Activated gamma-delta T cell treated with anti-CD3 and anti-CD28 coated beads, Interleukin-2, amount 50 U/mL, for 16 hours (primary cell): ENCODE data around the gene DAP.
A peak's percentile ranks its signal among the peaks of the same experiment; 100 is the strongest.

Experiments
- DNase-seq: peaks from one replicate; pipeline ENCODE4 v3.0.0-alpha.2; 2020; ENCODE audit warnings: low read depth

Gene DAP

DNA sequence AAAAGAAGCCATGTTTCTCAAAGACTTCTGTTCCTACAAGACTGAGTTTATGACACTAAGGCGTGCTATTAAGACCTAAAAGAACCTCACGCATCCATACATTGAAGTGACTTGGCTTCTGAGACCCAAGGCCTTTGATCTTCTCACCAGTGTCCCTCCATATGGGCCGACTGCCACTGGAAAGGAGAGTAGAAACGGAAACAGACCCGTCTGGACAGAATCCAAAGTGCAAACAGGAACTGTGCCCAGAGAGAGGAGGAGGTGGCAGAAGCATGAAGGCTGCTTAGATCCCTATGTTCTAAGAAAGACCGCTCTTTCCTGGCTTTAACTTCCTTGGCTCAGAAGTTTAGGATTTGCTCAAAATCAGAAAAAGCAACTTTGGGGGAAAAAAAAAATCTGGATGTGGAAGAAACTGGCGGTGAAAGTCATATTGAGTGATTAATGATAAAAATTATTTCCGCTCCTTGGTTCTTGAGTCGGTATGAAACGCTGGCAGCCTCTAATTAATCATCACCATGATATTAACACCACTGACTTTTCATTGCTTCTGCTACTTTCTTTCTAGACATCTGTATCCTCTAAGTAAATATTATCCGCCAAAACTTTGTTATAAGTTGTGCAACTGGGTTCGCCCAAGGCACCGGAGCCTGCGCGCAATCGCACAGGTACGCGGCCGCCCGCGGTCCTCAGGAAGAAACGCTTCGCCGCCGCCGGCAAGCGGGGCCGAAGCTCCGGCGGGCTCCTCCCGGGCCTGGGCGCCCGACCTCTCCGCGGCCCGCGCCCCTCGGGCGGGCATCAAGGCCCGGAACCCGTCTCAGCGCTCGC, 726 bp downstream of the DAP start:
- DNase-seq: peak; percentile 7

DNA sequence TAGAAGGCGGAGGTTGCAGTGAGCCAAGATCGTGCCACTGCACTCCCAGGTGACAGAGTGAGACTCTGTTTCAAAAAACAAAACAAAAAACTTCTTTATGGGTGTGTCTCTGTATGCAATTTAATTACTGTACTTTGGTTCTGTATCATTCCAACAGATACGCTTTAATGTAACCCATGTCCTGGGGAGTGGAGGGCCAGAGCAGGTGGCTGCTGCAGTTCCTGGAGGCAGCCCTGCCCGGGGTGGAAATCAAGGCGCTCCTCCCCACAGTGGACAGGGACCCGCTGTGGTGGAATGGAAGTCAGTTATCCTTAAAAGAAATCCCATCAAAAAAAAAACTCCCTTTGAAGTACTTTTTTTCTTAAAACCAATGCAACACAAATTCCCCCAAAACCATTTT, 1.9 kb downstream of the DAP start:
- DNase-seq: no peak

DNA sequence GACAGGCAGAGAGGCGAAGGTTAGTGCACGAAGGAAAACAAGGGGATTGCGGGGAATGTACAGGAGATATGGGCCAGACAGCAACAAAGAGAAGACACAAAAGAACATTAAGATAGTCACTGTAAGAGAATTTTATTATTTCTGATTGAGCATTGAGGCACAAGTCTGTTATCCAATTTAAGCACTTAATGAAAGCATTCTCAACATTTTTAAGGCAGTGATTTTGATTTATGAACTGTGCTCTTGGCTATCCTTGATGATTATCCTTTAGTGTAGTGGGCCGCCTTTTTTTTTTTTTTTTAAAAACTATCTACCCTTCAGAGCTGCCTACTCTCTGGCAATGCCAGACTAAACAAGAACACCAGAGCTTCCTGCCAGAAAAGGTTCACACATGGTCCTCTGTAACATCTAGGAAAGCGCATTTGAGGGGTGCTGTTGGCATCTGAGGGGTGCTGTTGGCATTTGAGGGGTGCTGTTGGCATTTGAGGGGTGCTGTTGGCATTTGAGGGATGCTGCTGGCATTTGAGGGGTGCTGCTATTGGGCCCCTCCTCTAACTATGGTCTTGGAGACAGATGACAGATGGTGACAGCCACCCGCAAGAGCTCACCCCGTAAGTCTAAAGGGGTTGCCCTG, 3.0 kb downstream of the DAP start:
- no peak for DNase-seq

DNA sequence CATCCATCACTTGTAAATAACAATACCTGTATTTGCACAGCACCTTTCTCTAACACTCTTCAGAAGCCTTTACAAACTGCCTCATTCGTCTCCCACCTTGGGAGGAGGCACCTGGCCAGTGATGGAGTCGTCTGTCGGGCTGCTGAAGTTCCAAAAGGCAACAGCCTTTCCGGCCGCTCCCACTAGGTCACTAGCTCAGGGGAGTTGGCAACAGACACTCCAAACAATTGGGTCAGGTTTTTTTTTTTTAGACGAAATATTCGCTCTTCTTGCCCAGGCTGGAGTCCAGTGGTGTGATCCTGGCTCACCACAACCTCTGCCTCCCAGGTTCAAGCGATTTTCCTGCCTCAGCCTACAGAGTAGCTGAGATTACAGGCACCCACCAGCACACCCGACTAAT, 4.0 kb downstream of the DAP start:
- no peak for DNase-seq

DNA sequence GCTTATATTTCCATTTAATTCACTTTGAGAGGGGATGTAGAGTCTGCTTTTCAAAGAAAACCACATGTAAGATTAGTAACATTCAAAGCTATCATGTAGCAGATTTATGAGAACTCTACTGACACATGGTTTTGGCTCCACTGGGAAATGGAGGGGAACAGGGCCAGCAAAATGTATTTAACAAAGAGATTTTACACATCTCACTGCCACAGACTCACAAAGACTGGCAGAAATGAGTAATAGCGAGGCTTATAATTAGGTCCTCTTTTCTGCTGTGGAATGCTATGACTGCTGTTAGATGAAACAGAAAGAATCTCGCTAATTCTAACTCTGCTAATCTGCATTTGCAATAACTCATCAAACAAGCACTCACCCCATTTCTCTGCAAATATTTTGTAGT, 4.5 kb downstream of the DAP start:
- no peak for DNase-seq

DNA sequence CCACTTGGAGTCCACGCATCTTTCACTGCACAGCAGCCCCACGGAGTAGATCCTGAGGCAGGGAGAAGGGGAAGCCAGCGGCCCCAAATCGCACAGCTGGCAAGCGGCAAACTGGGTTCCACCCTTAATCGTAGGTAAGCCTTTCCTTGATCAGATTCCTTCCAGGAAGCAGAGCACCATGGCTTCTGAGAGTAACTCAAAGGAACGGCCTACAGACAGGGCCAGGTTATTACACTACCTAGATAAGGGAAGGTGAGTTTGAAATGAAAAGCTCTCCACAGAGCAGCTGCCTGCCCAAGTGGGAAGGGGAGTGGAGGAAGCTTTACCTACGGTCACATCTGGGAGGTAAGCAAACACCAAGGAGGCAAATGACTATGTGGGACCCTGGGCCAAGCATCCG, 7.9 kb downstream of the DAP start:
- DNase-seq: no peak

DNA sequence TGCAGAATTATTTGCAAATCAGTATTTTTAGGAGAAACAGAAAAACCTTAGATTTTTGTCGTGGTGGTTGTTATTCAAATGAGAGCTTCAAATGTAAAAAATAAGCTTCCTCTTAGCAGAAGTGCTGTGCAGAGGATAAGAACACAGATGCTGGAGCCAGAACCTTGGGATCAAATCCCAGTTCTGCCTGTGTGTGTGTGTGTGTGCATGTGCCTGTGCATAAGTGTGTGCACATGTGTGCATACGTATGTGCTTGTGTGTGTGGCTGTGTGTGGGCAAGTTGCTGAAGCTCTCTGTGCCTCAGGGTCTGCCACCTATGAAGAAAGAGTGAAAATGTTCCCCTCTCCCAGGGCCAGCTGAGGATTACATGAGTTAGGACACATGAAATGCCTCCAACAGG, 8.6 kb downstream of the DAP start:
- no peak for DNase-seq

DNA sequence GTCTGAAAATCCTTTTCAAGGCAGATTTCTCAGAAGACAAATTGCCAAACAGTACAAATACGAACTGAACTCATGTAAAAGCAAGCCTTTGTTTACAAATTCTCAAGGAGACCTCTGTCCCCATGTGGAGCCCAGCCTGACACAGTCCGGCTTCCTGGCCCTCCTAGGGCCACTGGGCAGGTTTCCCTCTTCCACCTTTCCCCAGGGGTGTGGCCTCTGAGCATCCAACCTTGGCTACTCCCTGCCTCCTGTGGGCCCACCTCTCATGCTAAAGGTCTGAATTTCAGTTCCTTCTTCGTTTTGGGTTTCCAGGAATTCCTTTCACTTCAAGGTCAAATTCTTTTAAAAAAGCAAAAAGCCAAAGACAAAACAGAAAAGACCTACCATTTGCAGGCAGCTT, 10.1 kb downstream of the DAP start:
- DNase-seq: no peak

DNA sequence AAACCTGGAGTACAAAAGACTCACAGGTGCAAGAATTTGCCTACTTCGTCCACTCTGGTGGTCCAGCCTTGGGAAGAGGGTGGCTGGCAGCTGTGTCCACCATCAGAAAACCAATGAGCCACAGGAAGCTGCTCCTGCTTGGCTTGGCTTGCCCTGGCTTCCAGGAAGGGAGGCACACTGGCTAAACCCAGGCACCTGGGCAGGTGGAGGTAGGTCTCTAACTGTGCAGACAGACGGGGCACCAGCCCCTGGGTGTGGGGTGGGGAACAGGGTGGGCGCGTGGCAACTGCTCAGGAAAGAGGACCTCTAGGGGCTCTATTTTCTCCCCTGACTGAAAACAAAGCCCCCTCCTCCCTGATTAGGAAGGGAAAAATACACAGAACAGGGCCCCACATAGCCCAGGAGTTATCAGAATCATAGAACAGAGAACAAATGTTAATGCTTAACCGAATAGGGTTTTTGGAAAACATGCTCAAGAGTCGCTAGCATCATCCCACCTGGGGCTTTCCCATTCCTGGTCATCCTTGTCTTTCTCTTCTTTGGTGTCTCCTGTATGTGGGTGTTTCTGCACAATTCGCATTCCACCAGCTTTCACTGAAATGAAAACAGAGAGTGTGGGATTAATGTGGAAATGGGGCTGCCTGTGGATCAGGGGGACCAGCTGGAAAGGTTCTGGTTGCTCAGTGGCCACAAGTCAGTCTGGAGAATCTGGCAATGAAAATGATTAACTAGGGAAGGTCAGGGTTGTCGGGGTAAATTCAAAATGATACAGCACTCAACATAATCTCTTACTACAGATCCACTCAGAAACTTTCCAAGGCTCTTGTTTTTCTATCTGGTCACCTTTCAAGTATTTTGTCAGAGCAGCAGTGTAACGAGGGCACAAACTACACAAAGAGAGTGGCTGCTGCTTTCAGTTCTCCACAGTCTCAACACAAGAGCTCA, 13.1 kb downstream of the DAP start:
- DNase-seq: no peak

DNA sequence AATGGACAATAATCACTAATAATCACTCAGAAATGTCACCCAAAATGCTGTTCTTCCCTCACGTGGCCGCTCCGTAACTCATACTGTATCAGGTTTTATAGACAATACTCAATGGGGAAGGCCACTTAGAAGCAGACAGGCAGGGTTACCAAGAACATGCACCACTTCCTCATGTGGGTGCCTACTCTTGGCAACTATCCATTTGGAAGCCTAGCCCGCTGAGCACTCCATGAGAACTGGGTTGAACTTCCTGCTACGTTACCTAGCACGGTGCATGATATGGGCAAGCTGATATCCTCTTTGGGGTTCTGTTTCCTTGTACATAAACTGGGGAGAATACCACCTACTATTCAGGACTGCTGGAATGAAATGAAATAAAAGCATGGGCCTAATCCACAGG, 14.3 kb downstream of the DAP start:
- no peak for DNase-seq

DNA sequence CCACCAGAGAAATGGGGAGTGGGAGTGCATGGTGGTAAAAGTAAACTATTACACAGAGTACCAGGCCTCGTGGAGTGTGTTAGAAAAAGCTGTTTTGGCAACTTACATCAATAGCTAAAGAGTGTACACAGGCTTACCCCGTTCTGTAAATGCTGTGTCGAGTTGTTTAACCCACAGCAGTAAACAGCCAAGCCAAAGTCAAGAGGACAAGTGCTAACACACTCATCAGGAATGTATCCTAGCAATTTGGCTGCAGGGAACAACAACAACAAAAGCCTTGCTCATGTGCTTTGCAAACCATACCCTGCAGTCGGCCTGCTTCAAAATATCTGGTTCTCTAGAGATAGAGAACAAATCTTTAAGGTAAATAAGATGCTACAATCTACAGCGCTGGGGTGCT, 15.9 kb downstream of the DAP start:
- DNase-seq: no peak

DNA sequence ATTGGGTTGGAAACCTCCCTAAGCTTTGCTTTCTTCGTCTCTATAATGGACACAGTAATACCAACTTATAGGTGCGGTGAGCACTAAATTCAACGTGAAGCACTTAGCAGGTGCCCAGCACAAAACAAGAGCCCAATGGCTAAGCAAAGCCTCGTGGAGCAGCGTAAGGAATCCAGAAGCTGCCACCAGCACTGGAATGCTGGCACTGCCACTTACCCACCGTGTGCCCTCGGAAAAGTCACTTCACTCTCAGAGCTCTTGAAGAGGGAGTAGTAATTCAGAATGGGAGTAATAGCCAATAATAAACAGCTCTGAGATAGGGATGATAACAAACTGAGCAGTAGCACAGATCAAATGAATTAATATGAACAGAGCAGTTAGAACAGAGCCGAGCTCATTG, 16.4 kb downstream of the DAP start:
- no peak for DNase-seq

DNA sequence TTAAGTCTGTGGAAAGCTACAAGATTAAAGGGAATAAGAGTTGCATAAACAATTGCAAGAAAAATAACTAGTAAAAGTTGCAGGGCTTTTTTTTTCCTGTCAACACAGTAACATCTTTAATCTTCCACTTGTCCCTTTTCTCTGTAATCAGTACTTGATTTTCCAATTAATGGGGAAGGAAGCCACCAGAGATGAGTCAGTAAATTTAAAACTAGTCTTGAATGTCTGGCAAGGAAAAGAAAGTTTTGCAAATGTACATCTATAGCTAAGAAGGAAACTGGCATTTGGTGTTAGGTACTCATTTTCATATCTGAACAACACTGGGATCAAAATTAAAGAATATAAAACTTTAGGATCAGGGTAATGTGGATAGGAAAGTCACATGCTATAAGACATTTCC, 17.1 kb downstream of the DAP start:
- no peak for DNase-seq

DNA sequence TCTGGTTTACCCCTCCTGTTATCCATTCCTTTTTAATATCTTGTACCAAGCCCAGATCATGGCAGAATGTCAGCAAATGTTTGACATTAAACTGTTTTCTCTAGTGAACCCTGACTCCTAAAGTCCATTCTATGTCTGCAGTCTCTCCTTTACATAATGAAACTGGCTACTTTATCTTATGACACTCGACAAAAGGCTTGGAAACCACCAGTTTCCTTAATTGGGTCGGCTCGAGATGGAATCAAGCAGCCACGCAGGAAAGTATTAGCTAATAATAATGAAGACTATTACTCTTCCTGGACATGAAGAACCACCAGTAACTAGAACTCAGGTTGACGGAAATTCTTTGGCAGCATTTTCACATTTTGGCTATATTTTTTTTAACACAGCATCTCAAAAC, 17.5 kb downstream of the DAP start:
- DNase-seq: no peak

DNA sequence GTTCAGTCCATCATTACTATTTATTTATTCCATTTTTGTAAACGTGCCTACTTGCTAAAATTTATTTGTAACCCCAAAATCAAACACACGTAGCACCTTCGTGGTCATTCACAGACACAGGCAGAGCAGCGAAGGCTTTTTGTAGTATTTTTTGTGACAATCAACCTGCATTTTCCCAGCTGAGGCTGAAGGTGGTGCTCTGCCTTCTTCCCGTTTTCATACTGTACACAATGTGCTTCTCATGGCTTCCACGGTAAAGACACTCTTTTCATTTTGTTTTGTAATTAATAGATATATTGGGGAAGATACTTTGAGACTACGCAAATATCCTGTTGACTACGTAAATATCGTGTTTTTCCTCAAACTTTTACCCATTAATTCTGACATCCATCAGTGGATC, 19.4 kb downstream of the DAP start:
- no peak for DNase-seq

DNA sequence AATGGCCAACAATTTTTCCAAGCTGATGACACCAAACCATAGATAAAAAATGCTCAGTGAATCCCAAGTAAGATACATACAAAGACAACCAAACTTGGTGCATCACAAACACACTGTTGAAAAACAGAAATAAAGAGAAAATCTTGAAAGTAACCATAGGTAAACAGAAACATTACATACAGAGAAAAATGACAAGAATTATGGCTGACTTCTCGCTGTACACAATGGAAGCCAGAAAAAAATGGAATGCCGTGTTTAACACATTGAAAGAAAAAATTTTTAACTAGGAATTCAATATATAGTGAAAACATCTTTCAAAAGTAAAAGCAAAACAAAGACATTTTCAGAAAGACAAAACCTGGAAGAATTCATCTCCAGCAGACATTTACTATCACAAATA, 20.6 kb downstream of the DAP start:
- DNase-seq: no peak

DNA sequence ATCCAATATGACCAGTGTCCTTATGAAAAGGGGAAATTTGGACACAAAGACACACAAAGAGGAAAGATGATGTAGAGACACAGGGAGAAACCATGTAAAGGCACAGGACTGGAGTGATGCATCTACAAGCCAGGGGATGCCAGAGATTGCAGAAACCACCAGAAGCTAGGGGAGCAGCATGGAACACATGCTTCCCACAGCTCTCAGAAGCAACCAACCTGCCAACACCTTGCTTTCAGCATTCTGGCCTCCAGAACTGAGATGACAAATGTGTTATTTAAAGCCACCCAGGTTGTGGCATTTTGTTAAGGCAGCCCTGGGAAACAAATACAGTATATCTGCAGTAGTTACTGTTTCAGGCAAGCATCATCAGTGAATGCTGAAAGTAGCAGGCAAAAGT, 23.2 kb downstream of the DAP start:
- no peak for DNase-seq

DNA sequence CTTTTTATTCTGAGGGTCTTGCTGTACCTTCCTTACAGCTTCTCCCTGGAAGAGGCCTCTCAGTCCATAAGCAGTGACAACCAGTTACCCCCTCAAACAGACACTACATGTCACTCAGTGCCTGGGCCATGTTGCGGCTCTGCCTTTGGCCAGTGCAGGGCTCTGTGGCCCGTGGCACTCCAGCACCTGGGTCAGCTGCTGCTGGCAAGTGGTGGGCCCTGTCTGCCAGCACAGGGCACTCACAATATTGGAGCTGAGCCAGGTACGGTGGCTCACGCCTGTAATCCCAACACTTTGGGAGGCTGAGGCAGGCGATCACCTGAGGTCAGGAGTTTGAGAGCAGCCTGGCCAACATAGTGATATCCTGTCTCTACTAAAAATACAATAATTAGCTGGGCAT, 24.2 kb downstream of the DAP start:
- DNase-seq: no peak

DNA sequence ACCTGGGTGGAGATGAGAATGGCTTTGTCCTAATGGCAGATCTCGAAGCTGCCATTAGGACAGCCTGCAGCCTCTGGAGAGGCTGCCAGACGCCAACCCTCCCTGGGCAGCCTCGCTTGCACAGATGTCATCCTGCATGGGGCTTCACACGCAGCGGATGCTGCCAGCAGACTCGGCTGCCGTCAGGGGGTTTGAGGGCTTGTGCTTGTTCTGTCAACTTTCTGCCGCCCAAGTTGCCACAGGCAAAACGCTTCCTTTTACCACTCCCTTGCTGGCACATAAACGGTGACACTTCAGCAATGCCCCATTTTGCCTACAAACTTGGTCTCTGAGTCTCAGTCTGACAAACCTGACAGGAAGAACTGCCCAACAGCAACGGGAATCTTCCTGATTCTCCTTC, 24.7 kb downstream of the DAP start:
- DNase-seq: no peak

DNA sequence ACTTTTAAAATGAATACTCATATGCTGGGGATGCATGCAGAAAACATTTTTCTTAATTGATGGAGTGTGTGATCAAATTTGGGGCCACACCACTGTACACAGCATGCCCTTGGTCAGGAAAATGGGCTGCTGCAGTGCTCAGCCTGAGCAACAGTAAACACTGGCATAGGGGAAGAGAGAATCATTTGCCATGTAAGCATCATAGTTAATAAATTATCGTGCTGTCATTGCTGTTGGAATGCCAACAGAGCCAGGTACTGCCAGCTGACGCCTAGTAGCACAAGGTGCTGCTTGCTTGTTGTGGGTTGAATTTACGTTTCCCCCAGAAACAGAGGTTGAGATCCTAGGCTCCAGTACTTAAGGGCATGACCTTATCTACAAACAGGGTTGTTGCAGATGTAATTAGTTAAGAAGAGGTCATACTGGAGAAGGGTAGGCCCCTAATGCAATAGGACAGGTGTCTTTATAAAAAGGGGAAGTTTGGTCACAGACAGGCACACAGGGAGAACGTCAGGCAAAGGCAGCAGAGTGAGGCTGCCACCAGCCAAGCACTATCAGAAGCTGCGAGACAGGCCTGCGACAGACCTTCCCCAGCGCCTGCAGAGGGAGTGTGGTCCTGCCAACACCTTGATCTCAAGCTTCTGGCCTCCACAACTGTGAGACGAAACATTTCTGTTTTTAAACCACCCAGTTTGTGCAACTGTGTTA, 25.3 kb downstream of the DAP start:
- DNase-seq: no peak

DNA sequence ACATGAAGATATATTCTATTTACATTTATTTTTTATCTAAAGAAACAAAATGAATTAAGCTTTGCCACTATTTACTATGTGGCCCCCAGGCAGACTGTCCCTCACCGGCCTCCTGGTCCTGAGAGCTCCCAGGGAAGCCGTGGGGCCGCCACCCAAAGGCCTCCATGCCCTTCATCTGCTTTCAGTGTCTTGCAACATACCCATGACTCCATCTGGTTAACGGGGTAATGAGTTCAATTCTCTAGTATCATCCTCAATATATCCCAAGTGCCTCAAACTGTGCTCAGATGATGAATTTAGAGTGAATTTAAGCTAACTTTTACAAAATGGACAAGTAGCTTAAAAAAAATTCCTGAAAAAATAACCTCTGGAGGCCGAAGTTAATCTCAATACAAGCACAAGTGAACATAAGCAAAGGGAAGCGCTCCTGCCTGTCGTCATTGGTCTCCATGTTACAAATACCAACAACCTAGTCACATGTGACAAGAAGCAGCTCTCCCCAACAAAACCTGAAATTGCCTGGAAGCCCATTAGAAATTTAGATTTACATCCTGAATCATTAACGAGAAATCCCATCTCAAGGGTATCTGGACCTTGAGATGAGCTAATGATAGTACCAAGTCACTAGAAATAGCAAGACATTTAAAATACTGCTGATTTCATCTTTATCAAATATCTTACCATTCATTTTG, 26.1 kb downstream of the DAP start:
- no peak for DNase-seq
